ENCODE measurements around the gene RIMS1. TPM values are rescaled to one million over a fixed set of nuclear protein-coding genes. Genes with fewer than 3 reads are reported as not detected.

RIMS1 gene, protein sequence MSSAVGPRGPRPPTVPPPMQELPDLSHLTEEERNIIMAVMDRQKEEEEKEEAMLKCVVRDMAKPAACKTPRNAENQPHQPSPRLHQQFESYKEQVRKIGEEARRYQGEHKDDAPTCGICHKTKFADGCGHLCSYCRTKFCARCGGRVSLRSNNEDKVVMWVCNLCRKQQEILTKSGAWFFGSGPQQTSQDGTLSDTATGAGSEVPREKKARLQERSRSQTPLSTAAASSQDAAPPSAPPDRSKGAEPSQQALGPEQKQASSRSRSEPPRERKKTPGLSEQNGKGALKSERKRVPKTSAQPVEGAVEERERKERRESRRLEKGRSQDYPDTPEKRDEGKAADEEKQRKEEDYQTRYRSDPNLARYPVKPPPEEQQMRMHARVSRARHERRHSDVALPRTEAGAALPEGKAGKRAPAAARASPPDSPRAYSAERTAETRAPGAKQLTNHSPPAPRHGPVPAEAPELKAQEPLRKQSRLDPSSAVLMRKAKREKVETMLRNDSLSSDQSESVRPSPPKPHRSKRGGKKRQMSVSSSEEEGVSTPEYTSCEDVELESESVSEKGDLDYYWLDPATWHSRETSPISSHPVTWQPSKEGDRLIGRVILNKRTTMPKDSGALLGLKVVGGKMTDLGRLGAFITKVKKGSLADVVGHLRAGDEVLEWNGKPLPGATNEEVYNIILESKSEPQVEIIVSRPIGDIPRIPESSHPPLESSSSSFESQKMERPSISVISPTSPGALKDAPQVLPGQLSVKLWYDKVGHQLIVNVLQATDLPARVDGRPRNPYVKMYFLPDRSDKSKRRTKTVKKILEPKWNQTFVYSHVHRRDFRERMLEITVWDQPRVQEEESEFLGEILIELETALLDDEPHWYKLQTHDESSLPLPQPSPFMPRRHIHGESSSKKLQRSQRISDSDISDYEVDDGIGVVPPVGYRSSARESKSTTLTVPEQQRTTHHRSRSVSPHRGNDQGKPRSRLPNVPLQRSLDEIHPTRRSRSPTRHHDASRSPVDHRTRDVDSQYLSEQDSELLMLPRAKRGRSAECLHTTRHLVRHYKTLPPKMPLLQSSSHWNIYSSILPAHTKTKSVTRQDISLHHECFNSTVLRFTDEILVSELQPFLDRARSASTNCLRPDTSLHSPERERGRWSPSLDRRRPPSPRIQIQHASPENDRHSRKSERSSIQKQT (N-terminal part only)
- total RNA-seq (2021; fragmentation: NEBNext Ultra II Directional; extraction: Animal tissue kit (Norgen Biotek cat#: 25700)): 1 to 10 TPM; 1.5 to 2.5 (median 2.2) TPM
- long read RNA-seq: 0 reads

DNA sequence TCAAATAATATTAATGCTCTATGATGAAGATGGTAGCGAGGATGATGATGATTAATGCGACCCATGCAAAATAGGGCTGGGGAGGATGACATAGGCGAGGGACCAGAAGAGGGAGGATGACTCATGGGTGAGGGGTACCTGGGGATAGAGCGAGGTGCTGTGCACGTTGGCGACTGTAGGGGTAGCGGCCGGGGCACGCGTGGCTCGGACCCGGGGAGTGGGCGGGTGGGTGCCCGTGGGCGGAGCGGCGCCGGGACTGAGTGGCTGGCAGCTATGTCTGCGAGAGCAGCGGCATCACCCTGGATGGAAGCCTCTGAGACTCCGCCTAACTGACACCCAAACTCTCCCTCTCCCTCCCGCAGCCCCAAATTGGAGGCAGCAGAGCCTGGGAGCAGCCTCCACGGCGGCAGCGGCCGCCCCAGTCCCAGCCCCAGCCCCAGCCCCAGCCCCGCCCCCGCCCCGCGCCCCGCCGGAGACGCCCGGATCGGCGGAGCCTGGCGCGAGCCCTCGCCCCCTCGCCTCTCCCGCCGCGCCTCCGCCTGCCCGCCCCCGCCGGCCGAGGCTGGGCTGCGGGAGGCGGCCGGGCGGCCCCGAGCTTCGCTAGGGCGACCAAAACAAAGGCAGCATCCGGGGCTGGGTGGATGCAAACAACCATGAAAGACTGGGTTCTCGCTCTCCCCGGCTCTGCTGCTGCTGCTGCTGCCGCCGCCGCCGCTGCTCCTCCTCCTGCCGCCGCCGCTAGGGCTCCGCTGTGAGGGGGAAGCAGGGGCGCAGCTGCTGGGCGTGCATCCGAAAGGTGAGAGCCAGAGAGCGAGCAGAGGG, at the start of gene RIMS1:
Gene RIMS1, plus strand, starts transcription at position 367 of the 822 bp plus-strand sequence. CDS start 474 bp downstream, outside the sequence.
- TF ChIP-seq, protein P1, sequence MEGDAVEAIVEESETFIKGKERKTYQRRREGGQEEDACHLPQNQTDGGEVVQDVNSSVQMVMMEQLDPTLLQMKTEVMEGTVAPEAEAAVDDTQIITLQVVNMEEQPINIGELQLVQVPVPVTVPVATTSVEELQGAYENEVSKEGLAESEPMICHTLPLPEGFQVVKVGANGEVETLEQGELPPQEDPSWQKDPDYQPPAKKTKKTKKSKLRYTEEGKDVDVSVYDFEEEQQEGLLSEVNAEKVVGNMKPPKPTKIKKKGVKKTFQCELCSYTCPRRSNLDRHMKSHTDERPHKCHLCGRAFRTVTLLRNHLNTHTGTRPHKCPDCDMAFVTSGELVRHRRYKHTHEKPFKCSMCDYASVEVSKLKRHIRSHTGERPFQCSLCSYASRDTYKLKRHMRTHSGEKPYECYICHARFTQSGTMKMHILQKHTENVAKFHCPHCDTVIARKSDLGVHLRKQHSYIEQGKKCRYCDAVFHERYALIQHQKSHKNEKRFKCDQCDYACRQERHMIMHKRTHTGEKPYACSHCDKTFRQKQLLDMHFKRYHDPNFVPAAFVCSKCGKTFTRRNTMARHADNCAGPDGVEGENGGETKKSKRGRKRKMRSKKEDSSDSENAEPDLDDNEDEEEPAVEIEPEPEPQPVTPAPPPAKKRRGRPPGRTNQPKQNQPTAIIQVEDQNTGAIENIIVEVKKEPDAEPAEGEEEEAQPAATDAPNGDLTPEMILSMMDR (IDR thresholded peaks at IDR 0.05): peak; percentile 49
- peak; percentile 11 for DNase-seq
- Mint-ChIP-seq H3K4me3 (peak within 1 kb of the TSS; percentile 89), H3K36me3 (ENCODE audit: low read depth) (no peaks in the 10 kb centered on the region), H3K27ac (peak within 1 kb of the TSS; percentile 2; the same call in 1 of the 2 replicates), H3K4me1 (ENCODE audit: low read depth) (peaks cover 17% of the 10 kb centered on the region), H3K9me3 (no peaks in the 10 kb centered on the region), H3K27me3 (ENCODE audit: insufficient read depth) (peaks cover 4% of the 10 kb centered on the region)

DNA sequence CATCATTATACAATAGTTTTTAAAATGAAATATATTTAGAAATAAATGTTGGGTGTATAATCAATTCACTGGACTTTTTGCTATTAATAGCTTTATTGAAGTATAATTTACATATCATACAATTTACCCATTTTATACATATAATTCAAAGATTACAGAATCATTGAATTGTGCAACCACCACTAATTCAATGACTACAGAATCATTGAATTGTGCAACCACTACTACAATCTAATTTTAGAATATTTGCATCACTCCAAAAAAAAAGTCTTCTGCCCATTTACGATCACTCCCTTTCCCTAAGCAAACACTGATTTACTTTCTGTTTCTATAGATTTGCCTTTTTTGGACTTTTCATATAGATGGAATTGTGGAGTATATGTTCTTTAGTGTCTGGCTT, 35.1 kb upstream of the RIMS1 start:
- Mint-ChIP-seq H3K27ac (no peak overlapping the region), H3K4me3 (no peak overlapping the region), H3K9me3 (no peaks in the 10 kb centered on the region), H3K27me3 (ENCODE audit: insufficient read depth) (peaks cover 2% of the 10 kb centered on the region; the same call in 1 of the 2 replicates), H3K4me1 (ENCODE audit: low read depth) (peaks cover 20% of the 10 kb centered on the region), H3K36me3 (ENCODE audit: low read depth) (no peaks in the 10 kb centered on the region)
- TF ChIP-seq, protein P1 (IDR thresholded peaks at IDR 0.05): no peak
- DNase-seq: no peak

DNA sequence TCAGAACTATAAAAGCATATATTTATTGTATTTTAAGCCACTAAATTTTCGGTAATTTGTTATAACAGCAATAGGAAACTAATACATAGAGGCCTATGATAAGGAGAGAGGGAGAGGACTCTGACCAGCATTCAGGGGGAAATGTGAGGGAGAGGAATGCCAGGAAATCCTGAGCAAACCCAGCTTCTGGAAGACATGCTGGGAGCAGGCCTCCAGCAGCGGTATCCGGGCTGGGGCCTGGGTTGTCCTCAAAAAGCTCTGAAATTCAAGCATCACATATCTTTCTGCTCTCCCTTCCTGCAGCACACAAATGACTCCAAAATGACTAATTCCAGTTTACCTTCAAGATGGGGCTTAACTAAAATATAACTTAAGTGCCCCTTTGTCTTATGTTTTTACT, 33.4 kb upstream of the RIMS1 start:
- H3K4me3 Mint-ChIP-seq: no peak overlapping the region
- peaks cover 2% of the 10 kb centered on the region; the same call in 1 of the 2 replicates for H3K27me3 Mint-ChIP-seq (ENCODE audit: insufficient read depth)
- H3K27ac Mint-ChIP-seq: no peak overlapping the region
- no peaks in the 10 kb centered on the region for H3K36me3 Mint-ChIP-seq (ENCODE audit: low read depth)
- H3K9me3 Mint-ChIP-seq: no peaks in the 10 kb centered on the region
- no peak for DNase-seq
- TF ChIP-seq, protein P1 (IDR thresholded peaks at IDR 0.05): no peak
- H3K4me1 Mint-ChIP-seq (ENCODE audit: low read depth): peaks cover 20% of the 10 kb centered on the region

DNA sequence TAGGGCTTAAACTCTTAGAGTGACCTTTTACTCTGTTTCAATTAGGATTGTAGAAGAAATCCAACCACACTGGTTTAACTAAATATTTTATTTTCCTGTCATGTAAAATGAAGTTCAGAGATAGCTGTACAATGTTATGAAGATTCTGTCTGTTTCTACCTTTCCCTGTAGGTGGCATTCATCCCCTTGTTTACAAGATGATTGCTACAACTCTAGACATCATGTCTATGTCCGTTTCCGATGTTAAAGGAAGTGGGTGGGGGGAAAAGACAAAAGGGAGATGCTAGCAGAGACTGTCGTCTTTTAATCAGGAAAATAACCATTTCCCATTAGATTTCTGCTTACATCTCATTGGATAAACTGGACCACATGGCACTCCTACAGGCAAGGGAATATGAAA, 30.9 kb upstream of the RIMS1 start:
- Mint-ChIP-seq H3K4me3 (peak overlapping the region; percentile 43), H3K27ac (no peak overlapping the region), H3K4me1 (ENCODE audit: low read depth) (peaks cover 20% of the 10 kb centered on the region), H3K27me3 (ENCODE audit: insufficient read depth) (peaks cover 5% of the 10 kb centered on the region; the same call in 1 of the 2 replicates), H3K36me3 (ENCODE audit: low read depth) (no peaks in the 10 kb centered on the region), H3K9me3 (no peaks in the 10 kb centered on the region)
- DNase-seq: peak; percentile 26
- TF ChIP-seq, protein P1 (IDR thresholded peaks at IDR 0.05): peak; percentile 62

All from HFFc6 (cell line).